Measurements from ENCODE around the gene BIN1.
A peak's percentile ranks its signal among the peaks of the same experiment; 100 is the strongest.

Gene BIN1

GRCh38 chr2:127049927-127050802 lies 56.8 kb downstream of the BIN1 start:
- TF ChIP-seq CTCF (conservative IDR thresholded peaks at IDR 0.05), result peak; percentile 95
- H3K27ac ChIP-seq, result no peak overlapping the region

GRCh38 chr2:127048969-127049897 lies 57.7 kb downstream of the BIN1 start:
- no peak overlapping the region for H3K27ac ChIP-seq
- no peak for TF ChIP-seq CTCF (conservative IDR thresholded peaks at IDR 0.05)

- TF ChIP-seq CTCF (conservative IDR thresholded peaks at IDR 0.05), result no peak
- H3K27ac ChIP-seq, result no peak overlapping the region
Measured at GRCh38 chr2:127048618-127048935, 58.4 kb downstream of the BIN1 start.

- TF ChIP-seq CTCF (conservative IDR thresholded peaks at IDR 0.05), result no peak
- no peak overlapping the region for H3K27ac ChIP-seq
Measured at GRCh38 chr2:127047716-127048617, 59.0 kb downstream of the BIN1 start.

GRCh38 chr2:127047054-127047453 lies 59.9 kb downstream of the BIN1 start:
- TF ChIP-seq CTCF (conservative IDR thresholded peaks at IDR 0.05), result no peak
- H3K27ac ChIP-seq, result no peak overlapping the region

- H3K27ac ChIP-seq, result no peak overlapping the region
- TF ChIP-seq CTCF (conservative IDR thresholded peaks at IDR 0.05), result no peak
Measured at GRCh38 chr2:127046579-127046978, 60.4 kb downstream of the BIN1 start.

All from VCaP (cell line).